Uterus (tissue), 4 donors: ENCODE measurements around the gene UTP20. TPM values are rescaled to one million over a fixed set of nuclear protein-coding genes. Genes with fewer than 3 reads are reported as not detected.
A peak's percentile ranks its signal among the peaks of the same experiment; 100 is the strongest.

Source experiments
- DNase-seq, 2 donors: peaks; one replicate each; pipeline ENCODE4 v3.0.0-alpha.2; 2019 to 2020
- H3K27ac ChIP-seq, 2 donors: fragments of 200-600 bp; sonication (generic); 1 replicate in 1 of 2; 2 replicates in 1 of 2; pipeline ENCODE4 v1.5.1; 2016 to 2018
- H3K27me3 ChIP-seq, 2 donors: fragments of 200-600 bp; sonication (generic); one replicate each; pipeline ENCODE4 v1.5.1; 2018 to 2019; ENCODE audit warnings: control low read depth in 1 of 2
- H3K36me3 ChIP-seq, 2 donors: fragments of 200-600 bp; sonication (generic); one replicate each; pipeline ENCODE4 v1.5.1; 2019; ENCODE audit warnings: control low read depth in 1 of 2
- H3K4me1 ChIP-seq, 2 donors: fragments of 200-600 bp; sonication (generic); one replicate each; pipeline ENCODE4 v1.5.1; 2018 to 2019; ENCODE audit warnings: control low read depth in 1 of 2
- H3K4me3 ChIP-seq, 2 donors: fragments of 200-600 bp; sonication (generic); 1 replicate in 1 of 2; 2 replicates in 1 of 2; pipeline ENCODE4 v1.5.1; 2018 to 2019; ENCODE audit warnings: mild to moderate bottlenecking in 1 of 2
- H3K9me3 ChIP-seq, 2 donors: fragments of 200-600 bp; sonication (generic); one replicate each; pipeline ENCODE4 v1.5.1; 2019; ENCODE audit warnings: control low read depth in 1 of 2
- POLR2A ChIP-seq, 2 donors: fragments of 450-650 bp; IDR thresholded peaks; one replicate each; pipeline ENCODE4 v1.6.1; 2016; ENCODE audit warnings: antibody characterized with exemption in 2 of 2, mild to moderate bottlenecking in 1 of 2, moderate library complexity in 1 of 2
- intact Hi-C: fragments of 100-400 bp; cut with DNase I; formaldehyde crosslinking; loops from one replicate; pipeline ENCODE4 v1.15.1; 2023; ENCODE audit warnings: low total_unique reads
- total RNA-seq, 4 donors: library from RNA; depleted of rRNA in 3 of 4; stranded (reverse); fragments of >200 nt in 3 of 4; gene quantifications; one replicate each; pipeline versions ENCODE4 v1.1.0 to v1.2.4, GENCODE V29; 2014 to 2023
- TF ChIP-seq, protein P1 (sequence below), 4 experiments: fragments of 200-600 bp in 2 of 4; fragments of 450-650 bp in 2 of 4; sonication (generic) in 2 of 4; IDR thresholded peaks; one replicate each; pipeline ENCODE4 v1.5.1; 2016 to 2019; ENCODE audit warnings: antibody characterized with exemption in 4 of 4, mild to moderate bottlenecking in 2 of 4, moderate library complexity in 1 of 4
- donor health status: DM: yes; HTN: yes; CAD: no.

Gene UTP20
- total RNA-seq: 10 to 100 TPM in 3 of 4 donors, 1 to 10 TPM in 1; 8.2 to 32.7 (median 16.2) TPM

DNA sequence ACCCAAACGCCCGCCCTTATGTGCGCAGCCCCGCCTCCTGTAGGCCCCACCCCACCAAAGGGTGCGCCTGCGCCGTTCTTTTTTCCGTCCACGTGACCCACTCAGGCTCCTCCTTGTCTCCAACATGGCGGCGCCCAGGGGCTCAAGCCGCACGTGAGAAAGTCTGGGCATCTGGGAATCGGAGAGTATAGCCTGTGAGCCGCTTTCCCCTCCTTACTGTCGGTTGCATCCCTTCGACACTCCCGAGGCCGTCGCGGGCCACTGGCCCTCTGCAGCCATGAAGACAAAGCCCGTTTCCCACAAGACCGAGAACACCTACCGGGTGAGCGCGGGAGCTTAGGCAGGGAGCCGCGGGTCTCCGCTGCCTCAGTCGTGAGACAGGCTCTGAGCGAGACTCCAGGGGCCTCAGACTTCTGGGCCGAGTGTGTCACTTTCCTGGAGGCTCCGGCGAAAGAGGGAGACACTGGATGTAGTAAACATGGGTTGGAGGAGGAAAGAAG is at the start of gene UTP20:
UTP20 (plus strand) TSS at position 100 of the 500 bp plus-strand sequence; CDS start at position 278, 178 bp downstream.
- H3K27ac ChIP-seq: peak within 1 kb of the TSS; percentile 50 to 56
- no peaks in the 10 kb centered on the region for H3K27me3 ChIP-seq
- intact Hi-C loops: no loop called here
- TF ChIP-seq, protein P1, sequence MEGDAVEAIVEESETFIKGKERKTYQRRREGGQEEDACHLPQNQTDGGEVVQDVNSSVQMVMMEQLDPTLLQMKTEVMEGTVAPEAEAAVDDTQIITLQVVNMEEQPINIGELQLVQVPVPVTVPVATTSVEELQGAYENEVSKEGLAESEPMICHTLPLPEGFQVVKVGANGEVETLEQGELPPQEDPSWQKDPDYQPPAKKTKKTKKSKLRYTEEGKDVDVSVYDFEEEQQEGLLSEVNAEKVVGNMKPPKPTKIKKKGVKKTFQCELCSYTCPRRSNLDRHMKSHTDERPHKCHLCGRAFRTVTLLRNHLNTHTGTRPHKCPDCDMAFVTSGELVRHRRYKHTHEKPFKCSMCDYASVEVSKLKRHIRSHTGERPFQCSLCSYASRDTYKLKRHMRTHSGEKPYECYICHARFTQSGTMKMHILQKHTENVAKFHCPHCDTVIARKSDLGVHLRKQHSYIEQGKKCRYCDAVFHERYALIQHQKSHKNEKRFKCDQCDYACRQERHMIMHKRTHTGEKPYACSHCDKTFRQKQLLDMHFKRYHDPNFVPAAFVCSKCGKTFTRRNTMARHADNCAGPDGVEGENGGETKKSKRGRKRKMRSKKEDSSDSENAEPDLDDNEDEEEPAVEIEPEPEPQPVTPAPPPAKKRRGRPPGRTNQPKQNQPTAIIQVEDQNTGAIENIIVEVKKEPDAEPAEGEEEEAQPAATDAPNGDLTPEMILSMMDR (IDR thresholded peaks at IDR 0.05): no peak
- no peak for TF ChIP-seq POLR2A (IDR thresholded peaks at IDR 0.05)
- peak within 1 kb of the TSS; percentile 98 to 99 for H3K4me3 ChIP-seq
- no peaks in the 10 kb centered on the region for H3K4me1 ChIP-seq
- peak; percentile 91 to 93 for DNase-seq
- no peaks in the 10 kb centered on the region for H3K36me3 ChIP-seq
- no peaks in the 10 kb centered on the region for H3K9me3 ChIP-seq

DNA sequence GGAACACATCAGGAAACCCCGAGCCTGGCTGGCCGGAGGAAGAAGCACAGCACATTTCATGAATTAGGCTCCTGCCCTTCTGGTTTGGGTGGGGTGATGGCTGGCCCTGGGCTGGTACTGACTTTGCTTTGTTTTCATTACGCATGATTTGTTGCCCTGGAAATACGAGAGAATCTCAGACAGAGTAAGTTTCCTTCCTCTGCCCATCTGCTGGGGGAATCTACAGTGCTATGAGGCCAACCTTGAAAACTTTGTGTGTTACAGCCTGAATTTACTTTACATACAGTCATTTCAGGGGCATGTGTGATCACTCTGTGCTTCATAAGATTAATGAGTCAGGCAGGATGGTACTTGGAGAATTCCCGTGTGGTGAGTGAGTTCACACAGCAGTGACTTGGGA is 49.4 kb upstream of the UTP20 start:
- intact Hi-C loops: no loop called here
- Histone ChIP-seq H3K36me3 (no peaks in the 10 kb centered on the region), H3K27me3 (no peaks in the 10 kb centered on the region), H3K27ac (no peak overlapping the region), H3K9me3 (no peaks in the 10 kb centered on the region), H3K4me3 (no peak overlapping the region), H3K4me1 (no peaks in the 10 kb centered on the region)
- TF ChIP-seq, protein P1 (IDR thresholded peaks at IDR 0.05): no peak
- TF ChIP-seq POLR2A (IDR thresholded peaks at IDR 0.05): no peak
- DNase-seq: no peak

DNA sequence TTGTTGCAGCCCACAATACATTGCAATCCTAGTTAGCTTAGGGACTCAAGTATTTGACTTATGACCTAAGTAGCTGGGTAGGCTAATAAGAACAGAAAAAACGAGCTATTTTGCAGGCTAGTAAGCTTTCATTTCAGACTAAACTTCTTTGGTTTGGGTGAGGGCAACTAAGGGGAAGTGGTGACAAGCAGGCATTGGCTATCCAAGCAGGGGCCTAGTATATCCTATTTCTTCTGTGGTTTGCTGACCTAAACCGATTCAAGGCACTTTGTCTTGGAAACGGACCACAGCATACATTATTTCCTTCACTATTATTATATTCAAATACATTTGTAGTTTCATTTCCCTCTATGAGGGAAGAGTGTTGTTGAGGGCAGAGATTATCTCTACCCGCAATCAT is 48.3 kb upstream of the UTP20 start:
- no peaks in the 10 kb centered on the region for H3K4me1 ChIP-seq
- no peak overlapping the region for H3K4me3 ChIP-seq
- no peaks in the 10 kb centered on the region for H3K27me3 ChIP-seq
- intact Hi-C loops: no loop called here
- no peaks in the 10 kb centered on the region for H3K36me3 ChIP-seq
- DNase-seq: no peak
- H3K27ac ChIP-seq: no peak overlapping the region
- H3K9me3 ChIP-seq: no peaks in the 10 kb centered on the region
- no peak for TF ChIP-seq POLR2A (IDR thresholded peaks at IDR 0.05)
- TF ChIP-seq, protein P1 (IDR thresholded peaks at IDR 0.05): no peak

DNA sequence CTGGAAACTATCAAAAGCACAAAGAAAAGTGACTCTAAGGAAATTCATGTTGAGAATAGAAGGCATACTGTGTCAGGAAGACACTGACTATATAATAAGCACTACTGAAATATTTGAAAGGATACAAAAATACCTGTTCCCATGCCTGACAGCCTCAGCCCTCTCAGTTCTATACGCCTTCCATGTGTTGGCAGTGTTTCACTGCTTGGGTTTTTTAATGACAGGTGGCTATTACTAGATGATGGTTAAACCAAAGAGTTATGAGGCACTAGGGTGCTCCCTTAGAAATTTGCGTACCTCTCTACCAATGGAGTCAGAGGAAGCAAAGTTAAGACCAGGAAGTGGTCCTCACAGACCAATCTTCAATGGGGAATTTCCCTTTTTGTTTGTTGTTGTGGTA is 44.2 kb upstream of the UTP20 start:
- no peak for TF ChIP-seq POLR2A (IDR thresholded peaks at IDR 0.05)
- TF ChIP-seq, protein P1 (IDR thresholded peaks at IDR 0.05): no peak
- Histone ChIP-seq H3K4me1 (no peaks in the 10 kb centered on the region), H3K36me3 (no peaks in the 10 kb centered on the region), H3K27me3 (no peaks in the 10 kb centered on the region), H3K9me3 (no peaks in the 10 kb centered on the region), H3K27ac (no peak overlapping the region), H3K4me3 (no peak overlapping the region)
- no peak for DNase-seq
- intact Hi-C loops: no loop called here

DNA sequence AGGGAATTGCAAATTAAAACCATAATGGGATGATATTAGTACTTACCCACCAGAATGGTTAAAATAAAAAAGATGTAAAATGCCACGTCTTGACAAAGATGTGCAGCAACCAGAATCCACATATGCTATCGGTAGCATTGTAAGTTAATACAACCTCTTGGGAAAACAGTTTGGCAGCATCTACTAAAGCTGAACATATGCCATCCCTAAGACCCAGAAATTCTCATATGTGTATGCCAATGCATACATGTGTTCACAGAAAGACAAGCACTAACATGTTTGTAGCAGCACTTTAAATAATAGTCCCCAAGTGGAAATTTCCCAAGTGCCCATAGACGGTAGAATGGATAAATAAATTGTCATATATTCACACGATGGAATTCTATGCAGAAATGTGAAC is 41.6 kb upstream of the UTP20 start:
- no peak for DNase-seq
- H3K9me3 ChIP-seq: no peaks in the 10 kb centered on the region
- no peak overlapping the region for H3K4me3 ChIP-seq
- no peaks in the 10 kb centered on the region for H3K4me1 ChIP-seq
- TF ChIP-seq, protein P1 (IDR thresholded peaks at IDR 0.05): no peak
- TF ChIP-seq POLR2A (IDR thresholded peaks at IDR 0.05): no peak
- no peaks in the 10 kb centered on the region for H3K36me3 ChIP-seq
- no peaks in the 10 kb centered on the region for H3K27me3 ChIP-seq
- no peak overlapping the region for H3K27ac ChIP-seq
- intact Hi-C loops: no loop called here
